ENCODE measurements around the gene MYEF2. TPM values are rescaled to one million over a fixed set of nuclear protein-coding genes. Genes with fewer than 3 reads are reported as not detected.
A peak's percentile ranks its signal among the peaks of the same experiment; 100 is the strongest.

Gene MYEF2, protein sequence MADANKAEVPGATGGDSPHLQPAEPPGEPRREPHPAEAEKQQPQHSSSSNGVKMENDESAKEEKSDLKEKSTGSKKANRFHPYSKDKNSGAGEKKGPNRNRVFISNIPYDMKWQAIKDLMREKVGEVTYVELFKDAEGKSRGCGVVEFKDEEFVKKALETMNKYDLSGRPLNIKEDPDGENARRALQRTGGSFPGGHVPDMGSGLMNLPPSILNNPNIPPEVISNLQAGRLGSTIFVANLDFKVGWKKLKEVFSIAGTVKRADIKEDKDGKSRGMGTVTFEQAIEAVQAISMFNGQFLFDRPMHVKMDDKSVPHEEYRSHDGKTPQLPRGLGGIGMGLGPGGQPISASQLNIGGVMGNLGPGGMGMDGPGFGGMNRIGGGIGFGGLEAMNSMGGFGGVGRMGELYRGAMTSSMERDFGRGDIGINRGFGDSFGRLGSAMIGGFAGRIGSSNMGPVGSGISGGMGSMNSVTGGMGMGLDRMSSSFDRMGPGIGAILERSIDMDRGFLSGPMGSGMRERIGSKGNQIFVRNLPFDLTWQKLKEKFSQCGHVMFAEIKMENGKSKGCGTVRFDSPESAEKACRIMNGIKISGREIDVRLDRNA
- total RNA-seq, result 21.9 and 29.1 TPM in 2 replicates

DNA sequence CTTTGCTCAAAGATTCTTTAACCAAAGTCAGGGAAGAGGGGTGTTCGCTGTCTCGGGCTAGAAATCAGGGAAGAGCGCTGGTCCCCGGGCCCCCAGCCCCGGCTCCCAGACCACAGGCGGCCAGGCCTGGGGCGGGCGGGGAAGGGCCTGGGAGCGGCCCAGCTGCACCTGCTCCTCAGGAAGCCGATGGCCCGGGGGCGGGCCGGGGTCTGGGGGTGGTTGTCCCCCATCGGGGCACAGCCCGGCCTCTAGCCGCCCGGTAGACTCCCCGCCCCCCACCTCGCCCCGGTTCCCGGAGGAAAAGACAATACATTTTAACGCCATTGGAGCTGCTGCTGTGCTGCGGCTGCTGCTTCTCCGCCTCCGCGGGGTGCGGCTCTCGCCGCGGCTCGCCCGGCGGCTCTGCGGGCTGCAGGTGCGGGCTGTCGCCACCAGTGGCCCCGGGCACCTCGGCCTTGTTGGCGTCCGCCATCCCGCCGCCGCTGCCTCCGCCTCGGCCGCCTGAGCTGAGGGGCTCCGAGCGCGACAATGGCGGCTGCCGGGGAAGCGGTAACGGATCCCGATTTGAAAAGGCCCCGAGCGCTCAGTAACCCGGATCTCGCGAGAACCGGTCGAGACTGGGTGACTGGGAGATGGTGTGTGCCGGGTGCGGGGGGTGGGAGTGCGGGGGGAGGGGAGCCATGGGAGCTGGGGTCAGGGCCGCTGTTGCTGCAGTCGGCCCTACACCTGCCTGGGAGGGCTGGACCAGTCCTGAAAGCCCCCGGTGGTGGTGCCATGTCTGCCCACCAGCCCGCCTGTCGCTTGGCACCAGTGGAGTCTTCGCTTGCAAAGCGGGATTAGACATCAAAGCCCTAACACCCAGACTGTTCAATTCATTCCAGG is at the start of gene MYEF2:
TSS of gene MYEF2 (minus strand) at position 530 of the 882 bp plus-strand sequence. CDS start at position 472, 58 bp downstream.
- DNase-seq (ENCODE audit: extremely low read depth, low read depth, low spot score), result no peak

DNA sequence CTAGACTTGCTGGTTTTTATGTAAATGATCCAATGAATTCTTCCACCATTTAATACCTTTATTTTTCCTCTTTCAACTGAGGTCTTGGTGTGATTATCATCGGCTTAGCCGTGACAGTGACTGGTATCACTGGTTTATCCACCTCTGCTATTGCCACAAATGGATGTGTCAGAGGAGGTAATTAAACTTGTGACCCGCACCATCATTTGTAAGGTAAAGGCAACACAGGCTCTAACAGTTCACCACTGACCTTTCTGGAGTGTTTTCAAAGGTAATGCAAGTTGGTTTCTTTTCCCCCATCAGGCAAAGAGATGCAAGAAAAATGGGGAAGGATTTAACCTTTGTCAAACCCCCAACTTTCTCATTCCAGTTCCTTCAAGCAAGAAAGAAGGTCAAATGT is 47.7 kb upstream of the MYEF2 start:
- no peak for DNase-seq (ENCODE audit: extremely low read depth, low read depth, low spot score)

DNA sequence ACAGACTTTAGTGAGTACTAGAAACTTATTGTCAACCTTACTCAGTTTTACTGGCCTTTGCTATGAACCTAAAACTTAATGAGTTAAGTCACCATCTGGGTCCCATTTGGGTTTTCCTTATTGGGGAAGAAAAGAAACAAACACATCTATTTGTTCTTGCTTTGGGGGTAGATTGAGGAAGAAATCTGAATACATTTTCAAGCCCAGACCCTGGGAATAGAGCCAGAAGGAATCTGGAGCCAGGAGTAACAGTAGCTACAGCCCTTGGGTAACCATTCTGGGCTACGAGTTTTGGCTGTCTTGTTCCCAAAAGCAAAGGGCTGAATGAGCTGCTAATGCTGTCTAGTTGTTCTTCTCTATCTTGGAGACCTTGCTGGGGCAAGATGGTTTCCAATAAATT is 44.5 kb upstream of the MYEF2 start:
- DNase-seq (ENCODE audit: extremely low read depth, low read depth, low spot score), result no peak

DNA sequence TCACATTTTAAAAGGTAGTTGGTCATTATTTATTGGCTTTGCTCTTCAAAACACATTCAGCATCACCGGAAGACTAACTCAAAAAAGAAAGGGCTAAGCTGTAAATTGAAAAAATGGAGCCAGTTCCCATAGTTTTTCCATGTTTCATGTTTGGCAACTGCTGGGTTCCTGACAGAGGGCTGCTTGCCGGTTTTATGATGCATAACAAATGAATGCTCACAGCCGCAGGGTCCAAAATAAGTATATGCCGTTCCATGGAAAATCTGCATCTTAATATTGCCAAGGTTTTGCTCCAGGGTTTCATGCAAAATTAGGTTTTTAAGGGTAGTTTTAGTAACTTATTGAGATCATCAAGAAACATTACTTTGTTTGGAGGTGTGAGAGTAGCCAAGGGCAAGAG is 43.8 kb upstream of the MYEF2 start:
- no peak for DNase-seq (ENCODE audit: extremely low read depth, low read depth, low spot score)

DNA sequence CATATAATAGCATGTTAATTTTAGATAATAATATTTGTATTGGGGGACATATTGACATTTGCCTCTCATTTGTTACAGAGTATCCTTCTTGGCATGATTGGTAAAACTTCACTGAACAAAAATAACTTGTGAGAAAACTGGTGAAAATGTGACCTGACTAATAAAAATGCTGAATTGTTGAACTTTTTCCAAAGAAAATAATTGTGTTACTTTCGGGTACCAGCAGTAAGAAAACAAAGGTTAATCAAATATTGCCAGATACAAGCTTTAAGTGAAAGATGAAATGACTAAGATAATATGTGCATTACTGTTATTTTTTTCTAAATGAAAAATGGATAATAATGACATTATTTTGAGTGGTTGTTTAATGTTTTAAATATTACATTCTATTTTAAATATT is 43.2 kb upstream of the MYEF2 start:
- no peak for DNase-seq (ENCODE audit: extremely low read depth, low read depth, low spot score)

DNA sequence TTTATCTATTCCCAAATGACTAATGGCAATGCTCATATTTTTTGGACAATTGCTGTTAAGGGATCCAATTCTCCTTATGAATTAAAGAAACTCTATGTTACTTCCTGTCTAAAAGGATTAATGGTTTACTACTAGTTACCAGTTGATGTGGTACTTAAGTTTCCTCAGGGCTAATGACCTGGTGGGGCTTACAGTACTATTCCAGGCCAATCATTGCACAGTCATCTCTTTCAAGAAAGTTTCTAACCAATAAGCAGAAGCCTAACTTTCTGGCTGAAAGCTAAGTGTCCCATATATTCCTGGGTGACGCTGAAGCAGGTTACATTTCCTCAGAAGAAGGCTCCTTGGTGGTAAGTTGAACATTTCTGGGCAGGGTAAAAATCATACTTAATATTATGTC is 27.9 kb upstream of the MYEF2 start, which contains the start of gene SLC12A1:
TSS of gene SLC12A1 (plus strand) at position 322 of the 400 bp plus-strand sequence. CDS start 1,418 bp downstream, outside the sequence.
- DNase-seq (ENCODE audit: extremely low read depth, low read depth, low spot score), result no peak

DNA sequence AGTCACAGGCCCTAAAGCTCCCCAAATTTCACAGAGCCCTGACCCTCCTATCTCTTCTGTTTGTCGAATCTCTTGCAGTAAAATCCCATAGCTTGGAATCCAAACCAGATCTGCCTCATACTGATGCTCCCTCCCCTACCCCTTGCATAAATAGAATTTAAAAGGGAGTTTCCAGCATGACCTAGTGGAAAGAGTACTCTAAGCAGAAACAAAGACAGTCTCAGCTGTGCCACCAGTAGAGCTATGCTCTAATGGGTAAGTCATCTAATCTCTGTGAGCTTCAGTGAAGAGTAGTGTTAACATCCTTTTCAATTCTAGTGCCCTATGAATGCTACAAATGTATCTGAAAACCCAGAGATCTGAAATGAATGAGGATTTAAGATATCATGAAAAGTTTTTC is 24.0 kb upstream of the MYEF2 start:
- no peak for DNase-seq (ENCODE audit: extremely low read depth, low read depth, low spot score)

DNA sequence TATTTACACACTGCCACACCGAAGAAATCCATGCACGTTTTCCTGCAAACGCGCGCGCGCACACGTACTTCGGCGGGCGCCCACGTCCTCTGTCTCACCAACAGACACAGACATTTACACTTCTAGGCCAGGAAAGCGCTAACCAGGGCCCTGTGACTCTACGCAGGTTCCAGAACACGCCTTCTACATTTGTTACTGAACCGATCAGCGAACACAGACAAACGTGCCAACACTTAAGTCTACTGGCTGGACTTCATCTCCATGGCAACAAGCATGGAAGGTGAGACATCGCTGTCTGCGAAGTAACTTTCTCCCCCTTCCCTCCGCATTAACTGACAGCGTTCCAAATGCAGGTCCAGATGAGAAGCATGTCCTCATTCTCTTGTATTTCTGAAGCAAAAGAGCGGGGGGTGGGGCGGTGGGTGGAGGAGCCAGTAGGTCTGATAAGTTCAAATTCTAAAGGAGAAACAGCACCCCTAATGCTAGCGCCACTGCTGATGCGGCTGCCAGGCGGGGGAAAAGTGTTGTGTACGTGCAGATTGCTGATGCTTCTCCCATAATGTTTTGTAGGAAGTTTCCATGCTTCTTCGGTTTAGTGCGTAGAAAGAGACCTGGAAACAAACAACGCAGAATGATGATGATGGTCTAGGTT is 13.6 kb upstream of the MYEF2 start, which contains the start of gene CTXN2:
TSS of gene CTXN2 (plus strand) at position 92 of the 652 bp plus-strand sequence. CDS start 9,636 bp downstream, outside the sequence.
- no peak for DNase-seq (ENCODE audit: extremely low read depth, low read depth, low spot score)

DNA sequence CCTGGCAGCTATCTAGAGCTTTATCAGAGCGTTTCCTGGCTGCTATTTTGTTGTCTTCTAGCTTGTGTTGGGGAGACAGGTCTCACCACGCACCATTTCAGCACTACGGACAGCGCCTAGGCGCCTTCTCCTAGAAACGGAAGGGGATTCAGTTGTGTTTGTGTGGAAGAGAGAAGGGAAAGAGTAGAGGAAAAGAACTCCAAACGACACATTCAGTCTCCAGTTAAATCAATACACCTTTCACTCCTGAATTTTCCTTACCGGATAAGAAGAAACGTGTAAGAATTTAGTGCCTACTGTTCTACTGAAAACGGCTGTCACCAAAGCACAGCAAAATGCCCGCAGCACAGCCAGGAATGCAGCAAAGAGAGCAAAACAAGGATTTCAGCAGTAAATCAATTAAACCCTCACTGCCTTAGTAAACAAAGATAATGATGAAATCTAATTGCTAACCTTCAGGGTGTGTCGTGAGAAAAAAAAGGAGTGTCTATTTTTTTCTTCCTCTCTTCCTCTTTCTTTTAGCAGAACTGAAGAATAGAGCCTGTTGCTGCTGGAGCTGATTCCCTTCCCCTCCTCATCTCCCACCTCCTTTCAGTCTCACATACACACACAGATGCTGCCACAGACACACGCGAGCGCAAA is 13.0 kb upstream of the MYEF2 start:
- no peak for DNase-seq (ENCODE audit: extremely low read depth, low read depth, low spot score)

DNA sequence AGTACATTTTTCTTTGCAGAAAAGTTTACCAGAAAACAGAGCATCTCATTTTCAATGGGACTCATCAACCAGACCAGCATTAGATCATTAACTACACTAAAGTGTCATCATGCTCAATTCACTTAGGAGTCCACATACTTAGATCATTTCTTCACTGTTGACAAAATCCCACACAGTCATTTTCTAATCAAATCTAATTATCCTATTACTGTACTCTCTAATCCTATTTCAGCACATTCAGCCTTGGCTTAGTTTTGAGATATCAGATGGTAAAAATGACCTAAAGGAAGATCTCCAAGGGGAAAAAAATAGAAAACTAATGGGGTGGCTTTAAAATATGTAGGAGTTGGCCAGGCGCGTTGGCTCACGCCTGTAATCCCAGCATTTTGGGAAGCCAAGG is 8.2 kb upstream of the MYEF2 start:
- no peak for DNase-seq (ENCODE audit: extremely low read depth, low read depth, low spot score)

DNA sequence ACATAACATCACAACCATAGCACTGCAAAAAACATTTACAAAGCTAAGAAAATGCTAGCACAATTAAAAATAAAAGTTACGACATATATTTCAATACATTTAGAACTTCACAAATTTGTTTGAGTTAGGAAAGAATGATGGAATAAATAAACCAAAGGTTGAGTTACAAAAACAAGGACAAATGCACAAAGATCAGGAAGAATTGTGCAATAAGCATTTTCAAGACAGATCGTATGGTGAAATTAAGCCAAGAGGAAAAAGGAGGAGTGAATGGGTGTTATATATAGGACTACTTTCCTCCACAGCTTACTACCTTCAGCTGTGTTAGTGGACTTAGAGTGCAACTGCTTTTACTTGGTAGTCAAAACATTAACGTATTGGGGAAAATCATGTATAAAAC is 7.4 kb upstream of the MYEF2 start:
- DNase-seq (ENCODE audit: extremely low read depth, low read depth, low spot score), result no peak

DNA sequence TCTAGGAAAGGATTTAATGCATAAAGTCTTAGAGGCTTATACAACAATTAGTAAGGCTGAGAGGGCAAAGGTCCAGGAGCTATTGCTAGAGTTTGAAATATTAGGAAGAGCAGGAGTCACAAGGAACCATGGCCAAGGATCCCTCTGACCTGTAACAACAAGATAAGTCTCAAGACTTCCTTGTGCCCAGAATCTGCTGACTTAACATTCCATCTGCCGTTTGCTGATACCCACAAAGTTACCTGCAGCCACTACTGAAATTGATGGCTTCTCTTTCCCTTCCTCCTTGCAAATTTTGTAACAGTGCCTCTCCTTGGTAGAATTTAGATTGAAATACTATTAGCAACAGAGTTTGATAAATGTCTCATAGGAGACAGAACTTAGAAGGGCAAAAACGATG is 4.7 kb upstream of the MYEF2 start:
- DNase-seq (ENCODE audit: extremely low read depth, low read depth, low spot score), result no peak

DNA sequence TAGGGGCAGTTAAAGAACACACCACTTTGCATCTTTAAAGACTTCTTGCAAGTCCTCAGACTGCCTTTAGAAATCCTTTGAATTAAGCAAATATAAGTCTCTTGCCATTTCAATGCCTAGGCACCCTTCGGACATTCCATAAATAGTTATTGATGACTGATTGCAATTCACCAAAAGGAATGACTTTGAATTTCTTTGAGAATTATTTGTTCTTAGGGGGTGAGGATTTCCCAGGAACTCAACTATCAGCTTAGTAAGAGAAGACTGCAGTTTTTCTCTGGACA is 495 bp upstream of the MYEF2 start:
- DNase-seq (ENCODE audit: extremely low read depth, low read depth, low spot score), result no peak

DNA sequence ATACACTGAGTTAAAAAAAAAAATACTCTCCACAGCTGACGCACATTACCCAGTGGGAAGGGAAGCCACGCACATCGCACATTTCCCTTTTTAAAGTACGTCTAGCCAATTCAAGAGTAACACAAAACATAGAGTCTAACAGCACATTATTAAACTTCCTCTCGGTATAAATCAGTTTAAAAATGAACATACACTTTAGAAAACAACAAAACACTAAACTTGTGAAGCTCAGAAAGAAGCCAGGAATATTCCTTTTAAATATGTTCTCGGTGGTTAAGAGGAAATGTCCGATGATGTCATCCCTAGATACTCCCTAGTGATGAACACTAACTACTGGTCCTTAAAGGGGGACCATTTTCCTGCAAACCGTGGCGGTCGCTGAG is 721 bp downstream of the MYEF2 start:
- peak; percentile 60 for DNase-seq (ENCODE audit: extremely low read depth, low read depth, low spot score)

DNA sequence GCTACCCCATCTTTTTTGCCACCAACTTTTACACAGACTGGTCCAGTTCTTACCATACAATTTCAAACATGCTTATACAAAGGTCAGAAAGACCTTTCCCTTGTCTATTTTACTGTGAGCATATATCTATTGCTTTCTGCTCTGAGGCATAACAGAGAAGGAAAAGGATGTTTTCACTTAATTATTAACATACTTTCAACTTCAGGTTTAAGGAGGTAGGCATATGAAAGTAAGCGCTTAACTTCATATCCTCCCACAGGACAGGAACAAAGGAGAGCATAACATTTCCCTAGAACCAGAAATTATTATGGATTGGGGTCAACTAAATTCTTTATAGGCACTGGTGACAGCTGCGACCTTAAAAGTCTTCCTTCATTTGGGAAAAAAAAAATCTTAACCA is 1.1 kb downstream of the MYEF2 start:
- DNase-seq (ENCODE audit: extremely low read depth, low read depth, low spot score), result no peak

DNA sequence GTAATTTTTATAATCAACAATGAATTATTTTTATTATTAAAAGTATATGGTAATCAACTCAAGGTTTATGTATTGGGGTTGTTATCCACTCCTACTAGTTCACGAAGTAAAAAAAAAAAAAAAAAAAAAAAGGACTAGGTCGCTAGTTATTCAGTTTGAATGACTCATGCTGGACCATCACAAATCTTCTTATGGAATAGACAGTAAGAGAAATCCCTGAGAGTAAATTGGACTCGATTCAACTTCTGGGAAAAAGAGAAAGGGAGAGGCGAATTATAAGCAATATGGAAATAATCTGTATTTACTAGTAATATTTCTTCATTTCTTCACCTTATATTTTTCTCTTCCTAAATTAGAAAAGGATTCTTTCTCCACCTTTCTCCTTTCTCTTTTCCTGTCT is 2.0 kb downstream of the MYEF2 start:
- no peak for DNase-seq (ENCODE audit: extremely low read depth, low read depth, low spot score)

DNA sequence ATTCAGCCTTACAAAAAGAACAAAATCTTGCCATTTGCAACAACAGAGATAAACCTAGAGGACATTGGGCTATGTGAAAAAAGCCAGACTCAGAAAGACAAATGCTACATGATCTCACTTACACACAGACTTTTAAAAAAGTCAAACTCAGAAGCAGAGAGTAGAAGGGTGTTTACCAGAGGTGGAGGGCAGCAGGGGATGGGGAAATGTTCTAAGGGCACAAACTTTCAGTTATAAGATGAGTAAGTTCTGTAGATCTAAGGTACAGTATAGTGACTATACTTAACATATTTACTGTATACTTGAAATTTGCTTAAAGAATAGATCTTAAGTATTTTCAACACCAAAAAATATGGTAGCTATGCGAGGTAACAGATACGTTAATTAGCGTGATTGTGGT is 3.0 kb downstream of the MYEF2 start:
- no peak for DNase-seq (ENCODE audit: extremely low read depth, low read depth, low spot score)

DNA sequence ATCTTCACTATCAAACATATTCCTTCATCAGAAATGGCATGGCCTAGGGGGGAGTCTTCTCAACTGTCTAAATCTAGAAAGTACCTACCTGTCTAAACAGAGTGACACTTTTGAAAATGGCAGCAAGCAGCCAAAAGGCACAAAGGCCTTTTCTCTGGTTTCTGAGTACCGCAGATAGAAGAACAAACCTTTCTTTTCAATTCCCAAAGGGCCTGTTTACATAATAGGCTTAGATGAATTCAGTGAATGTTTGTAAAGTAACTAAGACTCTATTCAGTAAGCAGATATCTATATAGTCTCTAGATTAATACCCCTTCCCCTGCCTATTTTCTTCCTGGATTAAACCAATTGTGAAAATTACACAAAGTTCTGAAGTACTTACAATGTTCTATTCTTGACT is 7.1 kb downstream of the MYEF2 start:
- no peak for DNase-seq (ENCODE audit: extremely low read depth, low read depth, low spot score)

DNA sequence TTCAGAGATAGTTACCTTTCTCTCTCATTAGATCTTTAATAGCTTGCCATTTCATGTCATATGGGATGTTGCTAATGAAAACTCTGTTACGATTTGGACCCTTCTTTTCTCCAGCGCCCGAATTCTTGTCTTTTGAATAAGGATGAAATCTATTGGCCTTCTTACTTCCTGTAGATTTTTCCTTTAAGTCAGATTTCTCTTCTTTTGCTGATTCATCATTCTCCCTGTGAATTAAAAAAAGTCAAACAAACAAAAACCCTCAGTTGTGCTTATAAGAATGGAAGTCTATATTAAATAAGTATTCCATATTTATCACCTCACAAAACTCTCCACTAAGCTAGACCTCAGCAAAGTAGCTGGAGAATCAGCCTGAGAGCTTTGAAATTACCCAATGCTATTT is 9.5 kb downstream of the MYEF2 start:
- DNase-seq (ENCODE audit: extremely low read depth, low read depth, low spot score), result no peak

DNA sequence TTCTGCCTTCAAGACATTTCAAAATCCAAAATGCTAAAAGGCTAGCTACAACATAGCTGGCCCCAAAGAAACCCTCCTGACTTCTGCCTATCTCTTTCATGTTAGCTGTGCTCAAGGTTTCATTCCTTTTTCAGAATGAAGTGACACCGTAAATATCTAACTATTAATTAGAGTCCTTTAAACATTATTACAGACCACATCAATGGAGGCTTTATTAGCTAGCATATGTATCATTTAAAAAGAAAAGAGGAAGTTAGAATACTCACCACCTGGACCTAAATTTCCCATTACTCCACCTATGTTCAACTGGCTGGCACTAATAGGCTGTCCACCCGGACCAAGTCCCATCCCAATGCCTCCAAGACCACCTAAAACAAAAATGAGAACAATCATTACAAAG is 24.6 kb downstream of the MYEF2 start:
- DNase-seq (ENCODE audit: extremely low read depth, low read depth, low spot score), result no peak

DNA sequence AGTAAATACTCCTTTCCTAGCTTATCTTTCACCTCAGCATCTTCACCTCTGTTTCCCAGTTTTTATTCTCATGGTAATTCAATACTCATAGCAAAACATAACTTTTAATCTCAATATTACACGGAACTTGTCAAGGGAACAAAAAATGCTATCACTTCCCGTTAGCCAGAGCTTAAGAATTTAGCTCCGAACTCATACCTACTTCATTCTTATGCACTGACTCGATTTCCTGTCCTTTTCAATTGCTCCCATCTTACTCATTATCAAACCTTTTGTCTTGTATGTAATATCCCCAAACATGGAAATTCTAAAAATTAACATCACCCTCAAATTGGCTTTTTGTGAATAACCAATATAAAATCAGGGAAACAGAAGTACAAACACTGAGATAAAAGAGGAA is 28.2 kb downstream of the MYEF2 start:
- peak; percentile 93 for DNase-seq (ENCODE audit: extremely low read depth, low read depth, low spot score)

Measured in glomerular endothelial cell (primary cell).